ENCODE results near the gene KBTBD7.

- TF ChIP-seq ZNF169 (tag by site-specific recombination; IDR thresholded peaks at IDR 0.05) (no peak), SP2 (tag by site-specific recombination; IDR thresholded peaks at IDR 0.05) (no peak), CTCF (tag by site-specific recombination; IDR thresholded peaks at IDR 0.05) (no peak)
Measured at GRCh38 chr13:41231786-41232185, 37.4 kb upstream of the KBTBD7 start.

Measured in HEK293 (cell line).